HepG2 (cell line): ENCODE measurements around the gene TNNI3. TPM values are rescaled to one million over a fixed set of nuclear protein-coding genes. Genes with fewer than 3 reads are reported as not detected.

ENCODE experiments used
- ATAC-seq: fragments of 200-7000 bp; cut with Tn5 transposase; 3 replicates; pipeline ENCODE4 v1.9.1; 2020; ENCODE audit warnings: mild to moderate bottlenecking, moderate library complexity
- BruUV-seq: library from RNA; stranded (reverse); fragments of 400-500 nt; replicated peaks from 2 replicates; lab custom pipeline; 2021; lab: Mats Ljungman, UMichigan
- CTCF ChIA-PET: fragments of 300-600 bp; formaldehyde crosslinking; extraction: SDS; loops from one replicate; lab custom pipeline; 2021; ENCODE audit warnings: low total read pairs, inconsistent platforms, low intra/inter-chr PET ratio; lab: Yijun Ruan, JAX
- POLR2A ChIA-PET: fragments of 350-600 bp; sonication (Branson Sonifier 250); formaldehyde crosslinking; loops from one replicate; lab custom pipeline; 2020; ENCODE audit warnings: antibody characterized with exemption, inconsistent platforms; lab: Yijun Ruan, JAX
- DNase-seq: peaks from one replicate; pipeline ENCODE4 v3.0.0-alpha.2; 2015; ENCODE audit warnings: low spot score
- FAIRE-seq: peaks from 3 replicates; lab custom pipeline; 2011; peaks lifted over from hg19 to GRCh38; lab: Jason Lieb, UNC
- H2AFZ ChIP-seq: one replicate; pipeline ENCODE4 v1.6.1; 2011; ENCODE audit warnings: low read length, inconsistent platforms
- H3K27ac ChIP-seq: fragments of 300-600 bp; 3 replicates; pipeline ENCODE4 v1.8.0; 2011; ENCODE audit warnings: mixed run types, mild to moderate bottlenecking, mixed read lengths, low read length, inconsistent platforms; ENCODE audit not compliant: insufficient read depth; ENCODE audit errors: extremely low read length
- H3K27me3 ChIP-seq, 2 experiments: fragments of 200-600 bp in 1 of 2; 2 replicates in 1 of 2; 3 replicates in 1 of 2; pipeline versions ENCODE4 v1.6.0 to v1.8.0; 2011; ENCODE audit warnings: low read length in 2 of 2, mild to moderate bottlenecking in 2 of 2, moderate library complexity in 2 of 2, inconsistent platforms in 1 of 2; ENCODE audit not compliant: insufficient read depth in 2 of 2, control insufficient read depth in 1 of 2
- H3K36me3 ChIP-seq, 2 experiments: fragments of 200-600 bp in 1 of 2; replicated peaks in 1 of 2; 2 replicates in 1 of 2; 3 replicates in 1 of 2; pipeline versions ENCODE4 v1.5.1 to v1.8.0; 2011; ENCODE audit warnings: low read length in 2 of 2, inconsistent platforms in 1 of 2; ENCODE audit not compliant: insufficient read depth in 2 of 2, control insufficient read depth in 1 of 2
- H3K4me1 ChIP-seq: 2 replicates; pipeline ENCODE4 v1.5.1; 2012; ENCODE audit warnings: low read length, inconsistent platforms; ENCODE audit not compliant: insufficient read depth
- H3K4me2 ChIP-seq: 2 replicates; pipeline ENCODE4 v1.6.0; 2011; ENCODE audit warnings: low read depth, low read length, inconsistent platforms
- H3K4me3 ChIP-seq, 3 experiments: fragments of 200-600 bp in 1 of 3; sonication (generic), shearing (Covaris generic) in 1 of 3; replicated peaks in 1 of 3; 2 replicates each; pipeline ENCODE4 v1.5.1; 2011 to 2016; ENCODE audit warnings: low read length in 3 of 3, inconsistent platforms in 2 of 3, low read depth in 2 of 3, mild to moderate bottlenecking in 2 of 3, control low read depth in 1 of 3, mixed read lengths in 1 of 3; ENCODE audit not compliant: insufficient read depth in 1 of 3
- H3K79me2 ChIP-seq: one replicate; pipeline ENCODE4 v1.6.1; 2011; ENCODE audit warnings: low read length, inconsistent platforms; ENCODE audit not compliant: insufficient read depth
- H3K9ac ChIP-seq: 2 replicates; pipeline ENCODE4 v1.6.0; 2011; ENCODE audit warnings: mild to moderate bottlenecking, low read depth, low read length, inconsistent platforms; ENCODE audit not compliant: insufficient read depth
- H3K9me3 ChIP-seq: 2 replicates; pipeline ENCODE4 v1.5.1; 2012; ENCODE audit warnings: mild to moderate bottlenecking, low read length
- H4K20me1 ChIP-seq: 2 replicates; pipeline ENCODE4 v1.6.0; 2011; ENCODE audit warnings: inconsistent platforms, mild to moderate bottlenecking, low read length, moderate library complexity; ENCODE audit not compliant: insufficient read depth
- MEIS1 ChIP-seq: sonication (generic); formaldehyde crosslinking; IDR thresholded peaks from 2 replicates; pipeline ENCODE4 v1.9.0; 2021; ENCODE audit warnings: mild to moderate bottlenecking, missing genetic modification reagents, moderate library complexity, borderline replicate concordance
- RAD21 ChIP-seq: fragments of 450-650 bp; formaldehyde crosslinking; IDR thresholded peaks from 2 replicates; pipeline ENCODE4 v1.5.0; 2020; ENCODE audit warnings: mild to moderate bottlenecking
- RAD51 ChIP-seq: fragments of 450-650 bp; IDR thresholded peaks from 2 replicates; pipeline ENCODE4 v1.6.1; 2016; ENCODE audit warnings: borderline replicate concordance
- SMC3 ChIP-seq: IDR thresholded peaks from 2 replicates; pipeline ENCODE4 v1.6.1; 2011; ENCODE audit warnings: low read length, improper control_type of control experiment
- TAF1 ChIP-seq: sonication (generic); formaldehyde crosslinking; IDR thresholded peaks from 2 replicates; pipeline ENCODE4 v1.4.0; 2020; ENCODE audit warnings: missing genetic modification reagents
- ZNF468 ChIP-seq: sonication (generic); formaldehyde crosslinking; IDR thresholded peaks from 2 replicates; pipeline ENCODE4 v1.8.0; 2022; ENCODE audit warnings: mild to moderate bottlenecking, moderate library complexity, missing genetic modification reagents
- ZNF652 ChIP-seq: IDR thresholded peaks from 2 replicates; pipeline ENCODE4 v1.6.1; 2016; ENCODE audit warnings: low read depth, borderline replicate concordance
- ZNF747 ChIP-seq: sonication (generic); formaldehyde crosslinking; IDR thresholded peaks from 2 replicates; pipeline ENCODE4 v1.8.1; 2023; ENCODE audit warnings: missing genetic modification reagents, mild to moderate bottlenecking, borderline replicate concordance
- WGBS: methylation state at CpG from one replicate; pipeline ENCODE4 v1.1.6; 2017; ENCODE audit warnings: low lambda C conversion rate; 5-methylcytosine and 5-hydroxymethylcytosine counted together
- in situ Hi-C: cut with HindIII; loops from 2 replicates; pipeline ENCODE4 v1.10.0; 2017; ENCODE audit warnings: low pct_unique_long_range_greater_than_20kb; ENCODE audit not compliant: extremely low pct_ligation_motif_present
- intact Hi-C: fragments of 100-400 bp; cut with micrococcal nuclease; formaldehyde crosslinking; loops from one replicate; pipeline ENCODE4 v1.10.0; 2022; ENCODE audit not compliant: unreplicated experiment
- polyA plus RNA-seq, 8 experiments: library from polyadenylated mRNA; depleted of rRNA in 3 of 8; stranded (reverse) in 7 of 8; unstranded in 1 of 8; fragments of >200 nt; fragmentation: Illumina TruSeq in 4 of 8; extraction: Trizol in 4 of 8; gene quantifications; 2 replicates each; pipeline versions ENCODE4 v1.2.1 to v1.2.3, GENCODE V29; 2011 to 2016; ENCODE audit warnings: low read depth in 4 of 8, missing spikeins in 1 of 8, mixed read lengths in 1 of 8; ENCODE audit not compliant: insufficient read depth in 1 of 8
- total RNA-seq, 5 experiments: library from RNA; depleted of rRNA; stranded (reverse); fragments of >200 nt; fragmentation: Illumina TruSeq; extraction: Trizol; gene quantifications; 2 replicates each; pipeline ENCODE4 v1.2.3, GENCODE V29; 2016; ENCODE audit warnings: low read depth in 1 of 5
- TF ChIP-seq, protein P1 (sequence below): IDR thresholded peaks from 2 replicates; pipeline ENCODE4 v1.6.1; 2016; ENCODE audit warnings: control low read depth
- TF ChIP-seq, protein P2 (sequence below): IDR thresholded peaks from 2 replicates; pipeline ENCODE4 v1.6.1; 2012; ENCODE audit warnings: low read length, improper control_type of control experiment
- TF ChIP-seq, protein P3 (sequence below): sonication (generic); formaldehyde crosslinking; IDR thresholded peaks from 2 replicates; pipeline ENCODE4 v1.4.0; 2020; ENCODE audit warnings: missing genetic modification reagents
- TF ChIP-seq, protein P4 (sequence below): sonication (generic); formaldehyde crosslinking; IDR thresholded peaks from 2 replicates; pipeline ENCODE4 v1.4.0; 2020; ENCODE audit warnings: low read depth, mild to moderate bottlenecking, missing genetic modification reagents
- TF ChIP-seq, protein P5 (sequence below): sonication (generic); formaldehyde crosslinking; IDR thresholded peaks from 2 replicates; pipeline ENCODE4 v1.9.0; 2022; ENCODE audit warnings: missing genetic modification reagents, mild to moderate bottlenecking, borderline replicate concordance
- TF ChIP-seq, protein P6 (sequence below): sonication (generic); formaldehyde crosslinking; IDR thresholded peaks from 2 replicates; pipeline ENCODE4 v1.5.0; 2020; ENCODE audit warnings: mild to moderate bottlenecking, missing genetic modification reagents, moderate library complexity

TNNI3 gene
- total and polyA plus RNA-seq, 2 of the 13 experiments (the other 11 are each of a cell fraction or from before 2014, with no cell fraction given) = 3.5 to 3.7 TPM

DNA sequence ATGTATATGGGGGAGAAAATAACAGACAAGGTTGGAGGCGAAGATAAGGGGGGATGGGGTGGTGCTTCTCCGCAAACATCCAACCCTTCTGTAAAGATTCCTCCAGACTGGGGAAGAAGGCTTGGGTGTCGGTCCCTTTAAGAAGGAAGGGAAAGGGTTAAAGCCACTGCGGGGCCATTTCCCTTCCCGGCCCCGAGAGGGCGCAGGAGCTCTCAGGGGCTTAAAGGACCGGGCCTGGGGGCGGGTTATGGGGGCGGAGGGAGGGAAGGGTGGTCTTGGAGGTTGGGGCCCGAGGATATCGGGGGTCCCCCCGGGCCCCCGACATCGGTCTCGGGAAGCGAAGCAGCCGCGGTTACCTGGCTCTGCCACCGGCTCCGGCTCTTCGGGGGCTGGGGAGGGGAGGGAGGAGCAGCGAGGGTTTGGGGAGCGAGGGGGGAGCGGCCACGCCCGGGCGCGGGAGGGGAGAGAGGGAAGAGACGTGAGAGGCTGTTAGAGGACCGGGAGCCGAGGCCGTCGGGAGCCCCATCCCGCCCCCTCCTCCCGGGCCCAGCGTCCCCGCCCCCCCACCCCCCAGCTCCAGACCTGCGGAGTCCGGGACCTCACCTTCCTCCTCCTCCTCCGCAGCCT lies 11.3 kb downstream of the TNNI3 start:
- ATAC-seq = peak; percentile 17; the same call in 2 of the 3 replicates
- Histone ChIP-seq H3K9me3 (no peaks in the 10 kb centered on the region), H4K20me1 (no peaks in the 10 kb centered on the region), H3K79me2 (no peaks in the 10 kb centered on the region), H3K36me3 (no peaks in the 10 kb centered on the region), H3K4me2 (peak overlapping the region; percentile 49; the same call in 1 of the 2 replicates), H3K4me3 (peak overlapping the region in 2 of 3 experiments; percentile 36 to 46; a peak in 3 of 6 replicates), H3K27ac (no peak overlapping the region), H3K4me1 (peaks cover 20% of the 10 kb centered on the region; the same call in 1 of the 2 replicates), H2AFZ (no peak overlapping the region), H3K9ac (no peak overlapping the region), H3K27me3 (peaks cover 0 to 23% of the 10 kb centered on the region in 2 experiments; a peak in 2 of 5 replicates)
- no TSS peak for BruUV-seq
- no peak for DNase-seq
- ChIA-PET CTCF (interaction anchor here (0.7 kb wide), 1 partner anchor 15 kb away, joined by 3 read pairs; no protein-coding TSS in a partner anchor), POLR2A (interaction anchor here (1.2 to 1.7 kb wide), 3 partner anchors 13 to 316 kb away, joined by 3 to 6 read pairs (median 3); partner anchors contain the start of gene ISOC2)
- in situ Hi-C loops (loop anchor here (5.0 kb wide), 1 partner anchor 261 kb away; the partner anchor contains the start of gene UBE2S), intact Hi-C loops (no loop called here)
- 3% methylated on average over 19 of the region's 41 CpGs for WGBS
- no peak for FAIRE-seq
- peak; percentile 98 for TF ChIP-seq ZNF652 (CRISPR knock-in tag)
- TF ChIP-seq, protein P1, sequence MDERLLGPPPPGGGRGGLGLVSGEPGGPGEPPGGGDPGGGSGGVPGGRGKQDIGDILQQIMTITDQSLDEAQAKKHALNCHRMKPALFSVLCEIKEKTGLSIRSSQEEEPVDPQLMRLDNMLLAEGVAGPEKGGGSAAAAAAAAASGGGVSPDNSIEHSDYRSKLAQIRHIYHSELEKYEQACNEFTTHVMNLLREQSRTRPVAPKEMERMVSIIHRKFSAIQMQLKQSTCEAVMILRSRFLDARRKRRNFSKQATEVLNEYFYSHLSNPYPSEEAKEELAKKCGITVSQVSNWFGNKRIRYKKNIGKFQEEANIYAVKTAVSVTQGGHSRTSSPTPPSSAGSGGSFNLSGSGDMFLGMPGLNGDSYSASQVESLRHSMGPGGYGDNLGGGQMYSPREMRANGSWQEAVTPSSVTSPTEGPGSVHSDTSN = no peak
- TF ChIP-seq, protein P2, sequence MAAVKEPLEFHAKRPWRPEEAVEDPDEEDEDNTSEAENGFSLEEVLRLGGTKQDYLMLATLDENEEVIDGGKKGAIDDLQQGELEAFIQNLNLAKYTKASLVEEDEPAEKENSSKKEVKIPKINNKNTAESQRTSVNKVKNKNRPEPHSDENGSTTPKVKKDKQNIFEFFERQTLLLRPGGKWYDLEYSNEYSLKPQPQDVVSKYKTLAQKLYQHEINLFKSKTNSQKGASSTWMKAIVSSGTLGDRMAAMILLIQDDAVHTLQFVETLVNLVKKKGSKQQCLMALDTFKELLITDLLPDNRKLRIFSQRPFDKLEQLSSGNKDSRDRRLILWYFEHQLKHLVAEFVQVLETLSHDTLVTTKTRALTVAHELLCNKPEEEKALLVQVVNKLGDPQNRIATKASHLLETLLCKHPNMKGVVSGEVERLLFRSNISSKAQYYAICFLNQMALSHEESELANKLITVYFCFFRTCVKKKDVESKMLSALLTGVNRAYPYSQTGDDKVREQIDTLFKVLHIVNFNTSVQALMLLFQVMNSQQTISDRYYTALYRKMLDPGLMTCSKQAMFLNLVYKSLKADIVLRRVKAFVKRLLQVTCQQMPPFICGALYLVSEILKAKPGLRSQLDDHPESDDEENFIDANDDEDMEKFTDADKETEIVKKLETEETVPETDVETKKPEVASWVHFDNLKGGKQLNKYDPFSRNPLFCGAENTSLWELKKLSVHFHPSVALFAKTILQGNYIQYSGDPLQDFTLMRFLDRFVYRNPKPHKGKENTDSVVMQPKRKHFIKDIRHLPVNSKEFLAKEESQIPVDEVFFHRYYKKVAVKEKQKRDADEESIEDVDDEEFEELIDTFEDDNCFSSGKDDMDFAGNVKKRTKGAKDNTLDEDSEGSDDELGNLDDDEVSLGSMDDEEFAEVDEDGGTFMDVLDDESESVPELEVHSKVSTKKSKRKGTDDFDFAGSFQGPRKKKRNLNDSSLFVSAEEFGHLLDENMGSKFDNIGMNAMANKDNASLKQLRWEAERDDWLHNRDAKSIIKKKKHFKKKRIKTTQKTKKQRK = no peak
- TF ChIP-seq RAD51 = no peak
- 0 out of 2 replicates have a peak, but pooled peaks have one; percentile 17 for TF ChIP-seq SMC3
- TF ChIP-seq, protein P3, sequence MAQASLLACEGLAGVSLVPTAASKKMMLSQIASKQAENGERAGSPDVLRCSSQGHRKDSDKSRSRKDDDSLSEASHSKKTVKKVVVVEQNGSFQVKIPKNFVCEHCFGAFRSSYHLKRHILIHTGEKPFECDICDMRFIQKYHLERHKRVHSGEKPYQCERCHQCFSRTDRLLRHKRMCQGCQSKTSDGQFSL = no peak
- no peak for TF ChIP-seq RAD21 (CRISPR knock-in tag)
- TF ChIP-seq ZNF468 = no peak
- TF ChIP-seq, protein P4, sequence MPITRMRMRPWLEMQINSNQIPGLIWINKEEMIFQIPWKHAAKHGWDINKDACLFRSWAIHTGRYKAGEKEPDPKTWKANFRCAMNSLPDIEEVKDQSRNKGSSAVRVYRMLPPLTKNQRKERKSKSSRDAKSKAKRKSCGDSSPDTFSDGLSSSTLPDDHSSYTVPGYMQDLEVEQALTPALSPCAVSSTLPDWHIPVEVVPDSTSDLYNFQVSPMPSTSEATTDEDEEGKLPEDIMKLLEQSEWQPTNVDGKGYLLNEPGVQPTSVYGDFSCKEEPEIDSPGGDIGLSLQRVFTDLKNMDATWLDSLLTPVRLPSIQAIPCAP (CRISPR knock-in tag) = no peak
- TF ChIP-seq, protein P5, sequence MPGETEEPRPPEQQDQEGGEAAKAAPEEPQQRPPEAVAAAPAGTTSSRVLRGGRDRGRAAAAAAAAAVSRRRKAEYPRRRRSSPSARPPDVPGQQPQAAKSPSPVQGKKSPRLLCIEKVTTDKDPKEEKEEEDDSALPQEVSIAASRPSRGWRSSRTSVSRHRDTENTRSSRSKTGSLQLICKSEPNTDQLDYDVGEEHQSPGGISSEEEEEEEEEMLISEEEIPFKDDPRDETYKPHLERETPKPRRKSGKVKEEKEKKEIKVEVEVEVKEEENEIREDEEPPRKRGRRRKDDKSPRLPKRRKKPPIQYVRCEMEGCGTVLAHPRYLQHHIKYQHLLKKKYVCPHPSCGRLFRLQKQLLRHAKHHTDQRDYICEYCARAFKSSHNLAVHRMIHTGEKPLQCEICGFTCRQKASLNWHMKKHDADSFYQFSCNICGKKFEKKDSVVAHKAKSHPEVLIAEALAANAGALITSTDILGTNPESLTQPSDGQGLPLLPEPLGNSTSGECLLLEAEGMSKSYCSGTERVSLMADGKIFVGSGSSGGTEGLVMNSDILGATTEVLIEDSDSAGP (CRISPR knock-in tag) = peak; percentile 99
- no peak for TF ChIP-seq ZNF747 (CRISPR knock-in tag)
- TF ChIP-seq, protein P6, sequence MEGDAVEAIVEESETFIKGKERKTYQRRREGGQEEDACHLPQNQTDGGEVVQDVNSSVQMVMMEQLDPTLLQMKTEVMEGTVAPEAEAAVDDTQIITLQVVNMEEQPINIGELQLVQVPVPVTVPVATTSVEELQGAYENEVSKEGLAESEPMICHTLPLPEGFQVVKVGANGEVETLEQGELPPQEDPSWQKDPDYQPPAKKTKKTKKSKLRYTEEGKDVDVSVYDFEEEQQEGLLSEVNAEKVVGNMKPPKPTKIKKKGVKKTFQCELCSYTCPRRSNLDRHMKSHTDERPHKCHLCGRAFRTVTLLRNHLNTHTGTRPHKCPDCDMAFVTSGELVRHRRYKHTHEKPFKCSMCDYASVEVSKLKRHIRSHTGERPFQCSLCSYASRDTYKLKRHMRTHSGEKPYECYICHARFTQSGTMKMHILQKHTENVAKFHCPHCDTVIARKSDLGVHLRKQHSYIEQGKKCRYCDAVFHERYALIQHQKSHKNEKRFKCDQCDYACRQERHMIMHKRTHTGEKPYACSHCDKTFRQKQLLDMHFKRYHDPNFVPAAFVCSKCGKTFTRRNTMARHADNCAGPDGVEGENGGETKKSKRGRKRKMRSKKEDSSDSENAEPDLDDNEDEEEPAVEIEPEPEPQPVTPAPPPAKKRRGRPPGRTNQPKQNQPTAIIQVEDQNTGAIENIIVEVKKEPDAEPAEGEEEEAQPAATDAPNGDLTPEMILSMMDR (CRISPR knock-in tag) = peak; percentile 62
- TF ChIP-seq TAF1 (CRISPR knock-in tag) = no peak
- TF ChIP-seq MEIS1 (CRISPR knock-in tag) = no peak
